ENCODE measurements around the gene FN1.

The FN1 gene

DNA sequence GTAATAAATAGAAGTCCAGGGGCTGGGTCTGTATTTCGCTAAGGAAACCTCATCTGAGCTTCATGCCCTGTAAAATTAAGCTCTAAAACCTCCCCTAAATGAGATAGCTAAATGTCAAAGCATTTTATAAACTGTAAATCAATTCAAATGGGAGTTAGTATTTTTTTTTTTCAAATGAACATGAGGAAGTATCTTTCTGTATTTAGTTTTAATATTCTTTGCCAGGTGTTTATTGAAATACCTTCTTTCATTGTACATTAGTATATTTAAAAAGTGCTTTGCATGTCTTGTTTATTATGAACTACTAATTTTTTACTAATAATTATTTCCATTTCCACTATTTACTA lies 76.3 kb downstream of the FN1 start:
- DNase-seq (ENCODE audit: low read depth) = no peak
- H3K4me3 ChIP-seq (ENCODE audit: low read depth, low read length) = no peak overlapping the region

DNA sequence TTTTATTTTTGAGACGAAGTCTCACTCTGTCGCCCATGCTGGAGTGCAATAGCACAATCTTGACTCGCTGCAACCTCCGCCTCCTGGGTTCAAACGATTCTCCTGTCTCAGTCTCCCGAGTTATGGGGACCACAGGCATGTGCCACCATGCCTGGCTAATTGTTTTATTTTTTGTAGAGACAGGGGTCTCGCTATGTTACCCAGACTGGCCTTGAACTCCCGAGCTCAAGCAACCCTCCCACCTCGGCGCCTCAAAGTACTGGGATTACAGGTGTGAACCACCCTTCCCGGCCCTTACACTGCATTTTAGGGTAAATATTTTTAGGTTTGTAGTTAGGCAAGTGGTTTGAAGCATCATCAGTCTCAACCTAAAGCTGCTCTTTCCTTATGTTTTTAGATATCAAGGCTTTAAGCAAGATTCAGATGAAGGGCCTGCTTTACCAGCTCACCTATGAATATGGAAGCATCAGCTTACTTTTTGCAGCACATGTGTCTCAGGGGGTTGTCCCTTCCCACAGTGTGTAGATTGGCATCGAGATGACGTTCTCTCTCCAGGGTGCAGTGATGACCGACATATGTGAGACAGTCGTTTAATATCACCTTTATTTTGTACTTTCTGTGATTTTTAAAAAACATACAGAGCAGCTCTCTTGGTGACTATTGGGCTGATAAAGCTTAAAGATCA lies 76.8 kb downstream of the FN1 start:
- peak; percentile 36 for DNase-seq (ENCODE audit: low read depth)
- no peak overlapping the region for H3K4me3 ChIP-seq (ENCODE audit: low read depth, low read length)

DNA sequence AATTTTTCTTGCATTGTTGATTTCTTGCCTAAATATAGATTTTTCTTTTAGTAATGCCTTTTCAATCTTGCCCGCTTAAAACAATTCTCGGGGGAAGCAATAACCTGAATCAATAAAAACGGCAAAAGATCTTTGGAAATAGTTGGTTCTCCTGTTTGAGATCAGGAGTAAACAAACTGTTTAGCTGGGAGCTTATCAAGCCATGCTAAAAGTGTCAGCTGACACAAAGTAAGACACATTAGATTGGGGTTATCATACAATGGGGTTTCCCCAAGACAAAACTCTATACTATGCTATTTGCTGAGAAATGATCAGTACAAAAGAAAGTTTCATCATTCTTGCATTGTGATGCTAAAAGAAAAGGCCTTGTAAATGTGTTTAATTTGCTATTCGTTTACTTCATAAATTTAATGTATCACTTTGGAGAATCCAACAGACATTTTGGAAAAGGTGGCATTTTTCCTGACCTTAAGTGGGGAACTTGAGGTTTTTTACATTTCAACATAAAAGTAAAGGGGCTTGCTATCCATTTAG lies 77.5 kb downstream of the FN1 start:
- DNase-seq (ENCODE audit: low read depth) = peak; percentile 30
- no peak overlapping the region for H3K4me3 ChIP-seq (ENCODE audit: low read depth, low read length)

DNA sequence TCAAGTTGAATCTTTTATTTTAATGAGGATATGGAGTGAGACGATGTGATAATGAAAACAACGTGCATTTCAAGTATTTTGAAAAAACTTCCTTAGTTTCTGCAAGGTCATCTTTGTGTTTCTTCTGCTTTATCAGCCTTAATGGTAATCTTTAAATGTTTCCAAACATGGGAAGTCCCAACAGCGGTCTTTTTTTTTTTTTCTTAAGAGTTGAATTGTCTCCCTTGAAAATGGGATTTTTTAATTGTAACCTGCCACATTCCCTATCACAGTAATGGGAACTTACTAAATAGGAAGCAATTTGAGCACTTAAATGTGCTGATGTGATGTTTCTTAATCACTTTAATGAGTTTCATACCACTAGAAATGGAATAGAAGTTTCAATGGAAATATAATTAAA lies 78.2 kb downstream of the FN1 start:
- no peak overlapping the region for H3K4me3 ChIP-seq (ENCODE audit: low read depth, low read length)
- no peak for DNase-seq (ENCODE audit: low read depth)

DNA sequence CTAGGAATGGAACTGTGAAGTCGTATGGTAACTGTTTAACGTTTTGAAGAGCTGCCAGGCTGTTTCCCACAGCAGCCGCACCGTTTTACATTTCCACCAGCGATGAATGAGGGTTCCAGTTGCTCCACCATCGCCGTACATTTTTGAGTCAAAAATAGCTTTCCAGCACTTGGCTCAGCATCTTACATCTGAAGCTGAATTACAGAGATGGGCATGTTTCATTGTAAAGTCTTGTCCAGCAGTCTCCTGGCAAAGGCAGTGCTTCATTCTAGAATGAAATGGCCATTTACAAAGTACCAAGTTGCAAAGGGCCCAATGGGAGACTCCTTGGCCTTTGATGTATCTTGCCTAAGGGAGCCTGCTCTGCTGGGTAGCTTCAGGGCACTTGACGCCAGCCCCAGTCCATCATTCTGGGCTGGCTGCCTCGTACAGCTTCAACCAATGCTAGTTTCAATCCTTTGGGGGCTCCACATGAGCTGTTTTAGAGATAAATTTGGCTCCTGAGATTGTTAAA lies 78.9 kb downstream of the FN1 start:
- no peak overlapping the region for H3K4me3 ChIP-seq (ENCODE audit: low read depth, low read length)
- DNase-seq (ENCODE audit: low read depth) = peak; percentile 53

DNA sequence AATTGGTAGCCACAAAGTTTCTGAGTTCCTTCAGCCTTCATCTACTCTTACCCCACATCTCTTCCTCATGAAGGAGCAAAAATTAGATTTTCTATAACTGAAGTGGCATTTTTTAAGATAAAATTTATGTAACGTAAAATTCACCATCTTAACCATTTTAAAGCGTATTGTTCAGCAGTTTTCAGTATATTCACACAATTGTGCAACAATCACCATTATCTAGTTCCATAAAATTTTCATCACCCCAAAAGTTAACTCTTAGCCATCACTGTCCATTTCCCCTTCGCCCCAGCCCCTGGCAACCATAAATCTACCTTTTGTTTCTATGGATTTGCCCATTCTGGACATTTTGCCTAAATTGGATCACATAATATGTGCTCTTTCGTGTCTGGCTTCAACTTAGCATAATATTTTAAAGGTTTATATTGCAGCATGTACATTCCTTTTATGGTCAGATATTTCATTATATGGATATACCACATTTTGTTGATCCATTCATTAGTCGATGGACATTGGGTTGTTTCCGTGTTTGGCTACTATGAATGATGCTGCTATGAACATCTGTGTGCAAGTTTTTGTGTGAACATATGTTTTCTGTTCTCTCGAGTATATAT lies 79.4 kb downstream of the FN1 start:
- peak; percentile 47 for DNase-seq (ENCODE audit: low read depth)
- H3K4me3 ChIP-seq (ENCODE audit: low read depth, low read length) = no peak overlapping the region

DNA sequence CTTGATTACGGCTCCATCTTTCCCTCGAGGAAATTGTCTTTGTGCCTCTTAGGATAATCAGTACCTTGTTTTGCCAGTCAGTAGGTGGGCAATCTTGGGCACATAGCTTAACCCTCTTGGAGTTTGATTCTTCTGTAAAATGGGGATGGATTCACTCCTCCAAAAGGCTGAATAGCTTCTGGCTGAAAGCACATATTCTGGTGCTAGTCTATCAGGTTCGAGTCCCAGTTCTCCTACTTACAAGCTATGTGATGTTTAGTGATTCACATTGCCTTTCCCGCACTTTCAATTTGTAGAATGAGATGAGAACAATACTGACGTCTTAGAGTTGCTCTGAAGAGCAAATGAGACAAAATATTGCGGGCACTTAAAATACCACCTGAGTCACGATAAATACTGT lies 80.1 kb downstream of the FN1 start:
- peak; percentile 49 for DNase-seq (ENCODE audit: low read depth)

DNA sequence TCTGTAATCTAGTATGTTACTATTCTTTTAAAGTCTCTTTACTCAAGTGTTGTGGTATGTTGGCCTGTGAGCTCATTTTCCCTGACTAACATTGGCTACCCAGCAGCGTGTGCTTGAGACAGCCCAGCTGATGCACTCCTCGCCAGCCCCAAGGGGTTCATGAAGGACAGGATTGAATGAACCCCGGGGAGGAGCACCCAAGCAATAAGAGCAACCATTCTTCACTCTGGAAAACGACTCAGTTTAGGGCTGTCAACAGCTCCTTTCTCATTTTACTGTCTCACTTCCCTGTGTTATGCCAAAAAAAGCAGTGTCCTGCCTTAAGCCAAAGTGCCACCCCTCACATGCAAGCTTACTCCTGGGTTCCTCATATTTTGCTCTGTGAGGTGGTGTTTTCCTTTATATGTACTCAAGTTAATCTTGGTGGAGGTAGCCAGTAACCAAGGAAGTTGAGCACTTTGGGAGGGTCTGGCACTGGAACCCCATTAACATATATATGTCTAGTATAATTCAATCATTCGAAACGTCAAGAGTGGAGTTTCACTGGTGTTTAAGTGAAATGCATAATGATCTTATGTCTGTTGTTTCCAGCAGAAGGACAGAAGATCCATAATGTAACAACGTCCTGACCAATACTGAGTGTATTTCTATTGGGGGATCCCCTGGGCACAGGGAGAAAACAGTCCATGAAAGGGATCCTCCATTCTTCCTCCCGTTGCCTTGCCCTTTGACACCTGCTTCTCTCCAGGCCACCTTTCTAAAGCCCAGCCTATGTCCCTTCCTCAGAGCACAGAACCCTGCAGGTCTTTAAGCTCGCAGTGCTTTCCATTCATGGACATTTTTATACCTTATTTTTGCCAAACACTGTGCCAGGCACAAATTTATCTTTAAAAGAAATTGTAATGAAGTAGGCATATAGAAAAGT lies 80.8 kb downstream of the FN1 start:
- no peak overlapping the region for H3K4me3 ChIP-seq (ENCODE audit: low read depth, low read length)
- peak; percentile 60 for DNase-seq (ENCODE audit: low read depth)

More for the DNA sequence above, 80.1 kb downstream of the FN1 start:
- H3K4me3 ChIP-seq (ENCODE audit: low read depth, low read length) = no peak overlapping the region

DNA sequence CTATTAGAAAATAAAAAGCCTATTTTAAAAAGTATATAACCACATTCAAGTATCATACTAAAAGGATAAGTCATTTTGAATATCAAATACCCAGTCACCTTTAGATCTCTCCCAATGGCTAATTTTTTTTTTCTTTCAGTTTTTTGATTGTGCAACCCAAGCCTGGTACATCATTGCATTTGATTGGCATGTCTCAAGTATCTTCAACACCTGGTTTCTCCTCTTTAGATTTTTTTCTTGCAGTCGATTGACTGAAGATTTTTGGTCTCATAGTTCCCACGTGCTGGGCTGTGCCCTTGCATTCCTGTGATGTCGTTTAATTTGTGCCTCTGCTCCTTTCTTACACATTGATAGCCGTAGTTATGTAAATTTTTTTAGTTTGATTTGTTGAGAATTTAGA lies 83.3 kb downstream of the FN1 start:
- no peak for DNase-seq (ENCODE audit: low read depth)
- H3K4me3 ChIP-seq (ENCODE audit: low read depth, low read length) = no peak overlapping the region

DNA sequence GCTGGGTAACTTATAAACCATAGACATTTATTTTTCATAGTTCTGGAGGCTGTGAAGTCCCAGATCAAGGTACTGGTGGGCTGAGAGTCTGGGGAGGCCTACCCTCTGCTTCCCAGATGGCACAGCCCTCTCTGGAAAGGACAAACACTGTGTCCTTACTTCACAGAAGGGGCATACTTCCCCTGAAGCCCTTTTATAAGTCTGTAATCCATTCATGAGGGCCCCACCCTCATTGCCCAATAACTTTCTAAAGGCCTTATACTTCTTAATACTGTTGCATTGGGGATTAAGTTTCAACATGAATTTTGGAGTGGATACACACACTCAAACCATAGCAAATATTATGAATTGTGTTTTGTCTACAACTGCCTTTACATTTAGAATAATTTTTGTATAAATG lies 88.0 kb downstream of the FN1 start:
- H3K4me3 ChIP-seq (ENCODE audit: low read depth, low read length) = no peak overlapping the region
- no peak for DNase-seq (ENCODE audit: low read depth)

DNA sequence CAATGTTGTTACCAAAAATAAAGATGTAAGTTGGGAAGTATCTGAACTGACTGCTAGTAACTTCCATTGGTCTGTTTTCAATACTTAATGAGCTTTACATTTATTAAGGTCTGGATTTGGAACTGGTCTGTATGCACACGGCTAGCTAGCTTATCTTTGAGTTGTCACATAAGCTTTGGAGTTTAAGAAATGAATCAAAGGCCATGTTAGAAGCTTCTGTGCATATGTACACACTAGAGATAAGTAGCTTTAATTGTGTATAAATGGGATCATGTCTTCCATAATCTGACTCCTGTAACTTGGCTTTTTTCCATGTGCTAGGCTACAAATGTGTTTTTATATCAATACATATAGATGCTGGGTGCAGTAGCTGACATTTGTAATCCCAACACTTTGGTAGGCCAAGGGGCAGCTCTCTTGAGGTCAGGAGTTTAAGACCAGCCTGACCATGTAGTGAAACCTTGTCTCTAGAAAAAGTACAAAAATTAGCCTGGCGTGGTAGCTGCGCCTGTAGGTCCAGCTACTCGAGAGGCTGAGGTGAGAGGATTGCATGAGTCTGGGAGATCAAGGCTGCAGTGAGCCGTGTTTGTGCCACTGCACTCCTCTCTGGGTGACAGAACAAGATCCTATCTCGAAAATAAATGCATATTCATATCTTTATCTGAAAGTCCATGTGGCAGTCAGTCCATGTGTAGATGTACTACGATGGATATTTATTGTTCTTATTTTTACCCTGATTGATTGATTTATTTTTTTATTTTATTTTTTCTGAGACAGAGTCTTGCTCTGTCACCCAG lies 96.8 kb downstream of the FN1 start:
- no peak for DNase-seq (ENCODE audit: low read depth)
- no peak overlapping the region for H3K4me3 ChIP-seq (ENCODE audit: low read depth, low read length)

DNA sequence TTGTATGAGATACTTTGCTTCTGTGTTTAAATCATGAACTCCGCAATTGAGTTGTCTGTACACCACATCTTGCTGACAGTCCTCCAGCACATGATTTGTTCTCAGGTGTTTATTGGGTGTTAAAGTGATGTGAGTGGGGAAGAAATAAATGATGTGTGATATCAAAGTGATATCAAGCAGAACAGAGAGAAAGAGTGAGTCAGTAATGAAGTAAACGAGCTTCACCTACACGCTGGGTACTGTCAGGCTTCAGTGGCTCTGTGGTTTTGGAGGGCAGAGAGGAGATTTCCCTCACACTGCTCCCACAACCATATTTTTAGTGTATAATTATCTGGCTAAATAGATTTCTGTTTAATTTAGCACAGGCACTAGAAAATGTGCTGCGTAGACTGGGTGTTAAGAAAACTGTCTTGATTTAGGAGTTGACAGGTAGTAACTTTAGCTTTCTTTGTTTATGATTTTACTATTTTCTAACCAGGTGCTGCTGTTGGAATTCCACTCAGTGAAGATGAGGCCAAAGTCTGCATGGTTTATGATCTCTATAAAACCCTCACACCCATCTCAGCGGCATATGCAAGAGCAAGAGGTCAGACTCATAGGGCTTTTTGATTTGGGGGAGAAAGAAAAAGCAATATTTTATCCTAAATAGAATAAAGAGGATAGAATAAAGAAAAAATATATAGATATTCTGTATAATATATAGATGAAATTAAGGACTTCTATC lies 102.8 kb downstream of the FN1 start:
- no peak for DNase-seq (ENCODE audit: low read depth)
- H3K4me3 ChIP-seq (ENCODE audit: low read depth, low read length) = no peak overlapping the region

DNA sequence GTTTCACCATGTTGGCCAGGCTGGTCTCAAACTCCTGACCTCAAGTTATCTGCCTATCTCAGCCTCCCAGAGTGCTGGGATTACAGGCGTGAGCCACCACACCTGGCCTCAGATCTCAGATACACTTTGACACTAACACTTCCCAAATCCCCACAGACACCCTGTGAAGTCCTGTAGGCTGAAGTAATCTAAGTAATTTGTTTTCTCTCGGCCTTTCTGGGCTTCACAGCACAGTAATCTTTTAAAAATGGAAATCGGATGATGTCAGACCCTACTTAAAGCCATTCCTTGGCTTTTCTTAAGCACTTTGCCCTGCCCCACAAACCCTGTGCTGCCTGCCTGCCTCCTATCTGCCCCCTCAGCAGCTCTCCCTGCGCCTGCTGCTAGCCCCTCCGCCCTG lies 107.8 kb downstream of the FN1 start:
- no peak overlapping the region for H3K4me3 ChIP-seq (ENCODE audit: low read depth, low read length)
- DNase-seq (ENCODE audit: low read depth) = no peak

DNA sequence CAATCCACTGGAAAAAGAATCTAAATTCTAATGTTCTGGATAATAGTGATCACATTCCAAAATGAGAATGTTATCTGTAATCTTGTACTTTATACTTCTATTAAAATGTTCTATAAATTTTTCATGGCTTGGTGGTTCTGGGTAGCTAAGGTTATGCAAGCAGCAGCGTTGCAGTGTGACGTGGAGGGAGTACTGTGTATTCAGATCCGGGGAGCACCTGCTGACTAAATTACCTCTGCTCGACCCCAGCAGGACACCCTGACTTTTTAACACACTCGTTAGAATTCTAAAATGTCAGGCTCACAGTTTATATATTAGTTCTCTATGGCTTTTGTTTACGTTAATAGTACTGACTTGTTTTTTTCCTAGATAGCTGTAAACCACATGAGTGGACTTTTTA lies 111.1 kb downstream of the FN1 start:
- no peak for DNase-seq (ENCODE audit: low read depth)

DNA sequence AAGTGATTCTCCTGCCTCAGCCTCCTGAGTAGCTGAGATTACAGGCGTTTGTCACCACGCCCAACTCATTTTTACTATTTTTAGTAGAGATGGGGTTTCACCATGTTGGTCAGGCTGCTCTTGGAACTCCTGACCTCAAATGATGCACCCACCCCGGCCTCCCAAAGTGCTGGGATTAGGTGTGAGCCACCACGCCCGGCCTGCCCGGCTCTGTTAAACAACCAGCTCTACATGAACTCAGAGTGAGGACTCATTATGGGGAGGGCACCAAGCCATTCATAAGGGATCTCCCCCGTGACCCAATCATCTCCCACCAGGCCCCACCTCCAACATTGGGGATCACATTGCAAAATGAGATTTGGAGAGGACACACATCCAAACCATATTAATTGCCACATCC lies 115.2 kb downstream of the FN1 start:
- no peak for DNase-seq (ENCODE audit: low read depth)
- no peak overlapping the region for H3K4me3 ChIP-seq (ENCODE audit: low read depth, low read length)

More for the DNA sequence above, 111.1 kb downstream of the FN1 start:
- no peak overlapping the region for H3K4me3 ChIP-seq (ENCODE audit: low read depth, low read length)

DNA sequence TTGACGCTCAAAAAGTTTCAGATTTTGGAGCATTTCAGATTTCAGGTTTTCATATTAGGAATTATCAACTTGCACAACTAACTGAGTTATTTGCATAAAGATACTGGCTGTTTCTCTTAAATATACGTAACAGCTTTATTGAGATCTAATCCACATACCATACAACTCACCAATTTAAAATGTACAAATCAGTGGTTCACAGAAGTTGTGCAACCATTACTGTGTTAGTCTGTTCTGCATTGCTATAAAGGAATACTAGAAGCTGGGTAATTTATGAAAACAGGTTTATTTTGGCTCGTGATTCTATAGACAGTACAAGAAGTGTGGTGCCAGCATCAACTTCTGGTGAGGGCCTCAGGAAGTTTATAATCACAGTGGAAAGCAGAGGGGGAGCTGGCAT lies 115.8 kb downstream of the FN1 start:
- no peak overlapping the region for H3K4me3 ChIP-seq (ENCODE audit: low read depth, low read length)
- DNase-seq (ENCODE audit: low read depth) = no peak

DNA sequence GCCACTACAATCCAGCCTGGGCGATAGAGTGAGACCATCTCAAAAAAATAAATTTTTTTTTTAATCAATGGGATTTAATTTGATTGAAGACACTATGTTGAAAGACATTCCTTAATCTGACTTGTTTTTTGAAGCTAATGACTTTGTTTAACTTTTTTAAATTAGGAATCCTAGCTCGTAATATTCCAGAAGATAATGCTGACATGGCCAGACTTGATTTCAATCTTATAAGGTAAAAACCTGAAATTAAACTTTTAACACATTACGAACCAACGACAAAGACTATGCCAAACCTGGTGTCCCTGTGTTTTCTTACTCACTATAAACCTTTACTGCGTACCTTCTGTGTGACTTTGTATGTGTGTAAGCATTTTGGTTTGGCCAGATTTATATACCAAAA lies 116.4 kb downstream of the FN1 start:
- no peak for DNase-seq (ENCODE audit: low read depth)
- H3K4me3 ChIP-seq (ENCODE audit: low read depth, low read length) = no peak overlapping the region

DNA sequence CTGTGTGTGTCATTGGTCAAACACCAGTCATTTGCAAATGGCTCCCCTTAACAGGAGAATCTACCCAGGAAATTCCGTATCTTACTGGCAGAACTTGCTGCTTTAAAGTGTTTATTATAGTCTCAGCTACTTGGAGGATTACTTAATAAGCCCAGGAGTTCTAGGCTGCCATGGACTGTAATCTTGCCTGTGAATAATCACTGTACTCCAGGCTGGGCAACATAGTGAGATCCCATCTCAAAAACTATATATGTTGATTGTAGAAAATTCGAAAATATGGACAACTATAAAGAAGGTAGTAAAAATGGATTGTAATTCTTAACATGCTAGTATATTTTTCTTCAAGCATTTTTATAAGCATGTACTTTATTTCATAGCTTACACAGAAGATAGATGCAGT lies 119.5 kb downstream of the FN1 start:
- H3K4me3 ChIP-seq (ENCODE audit: low read depth, low read length) = no peak overlapping the region
- no peak for DNase-seq (ENCODE audit: low read depth)

DNA sequence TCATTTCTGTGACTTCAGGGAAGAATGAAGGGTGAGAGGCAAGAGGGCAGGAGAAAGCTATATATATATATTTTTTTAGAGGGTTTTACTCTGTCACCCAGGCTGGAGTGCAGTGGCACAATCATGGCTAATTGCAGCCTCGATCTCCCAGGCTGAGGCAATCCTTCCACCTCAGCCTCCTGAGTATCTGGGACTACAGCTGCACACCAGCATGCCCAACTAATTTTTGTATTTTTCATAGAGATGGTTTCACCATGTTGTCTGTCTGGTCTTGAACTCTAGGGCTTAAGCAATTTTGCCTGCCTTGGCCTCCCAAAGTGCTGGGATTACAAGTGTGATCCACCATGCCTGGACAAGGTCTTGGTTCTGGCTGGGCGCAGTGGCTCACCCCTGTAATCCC lies 120.6 kb downstream of the FN1 start:
- no peak overlapping the region for H3K4me3 ChIP-seq (ENCODE audit: low read depth, low read length)
- no peak for DNase-seq (ENCODE audit: low read depth)

All from skeletal muscle cell (primary cell).